LNCaP clone FGC (cell line): ENCODE data around the gene DIS3L2.
"Not testable (repeated sequence)": the region's sequence is repeated elsewhere in the genome, so short reads cannot be mapped to it uniquely, and the experiment has no call there.

Source experiments
- DNase-seq: peaks from one replicate; pipeline ENCODE4 v3.0.0-alpha.2; 2011; ENCODE audit warnings: low read depth
- H3K4me3 ChIP-seq: 2 replicates; pipeline ENCODE4 v1.5.1; 2011; ENCODE audit warnings: mild to moderate bottlenecking, low read depth, low read length, control low read depth
- CTCF ChIP-seq: IDR thresholded peaks from 2 replicates; pipeline ENCODE4 v1.5.1; 2012; ENCODE audit warnings: mild to moderate bottlenecking; ENCODE audit not compliant: control insufficient read depth, insufficient read depth; ENCODE audit errors: extremely low read depth

Gene DIS3L2

GRCh38 chr2:232304236-232304635, 342.7 kb downstream of the DIS3L2 start:
- H3K4me3 ChIP-seq, result no peak overlapping the region
- DNase-seq, result no peak
- TF ChIP-seq CTCF, result no peak

- TF ChIP-seq CTCF, result no peak
Observed at GRCh38 chr2:232306741-232307305, 345.3 kb downstream of the DIS3L2 start.

GRCh38 chr2:232307854-232308253, 346.3 kb downstream of the DIS3L2 start:
- TF ChIP-seq CTCF, result no peak
- DNase-seq, result no peak
- H3K4me3 ChIP-seq, result no peak overlapping the region

More at GRCh38 chr2:232306741-232307305, 345.3 kb downstream of the DIS3L2 start:
- no peak for DNase-seq
- no peak overlapping the region for H3K4me3 ChIP-seq

- H3K4me3 ChIP-seq, result no peak overlapping the region
- DNase-seq, result no peak
- no peak for TF ChIP-seq CTCF
Observed at GRCh38 chr2:232308986-232309385, 347.5 kb downstream of the DIS3L2 start.

GRCh38 chr2:232309592-232309991, 348.1 kb downstream of the DIS3L2 start:
- DNase-seq, result no peak
- no peak overlapping the region for H3K4me3 ChIP-seq
- TF ChIP-seq CTCF, result no peak

GRCh38 chr2:232310121-232310520, 348.6 kb downstream of the DIS3L2 start:
- no peak for TF ChIP-seq CTCF
- DNase-seq, result no peak
- no peak overlapping the region for H3K4me3 ChIP-seq

GRCh38 chr2:232310696-232311095, 349.2 kb downstream of the DIS3L2 start:
- H3K4me3 ChIP-seq, result no peak overlapping the region
- TF ChIP-seq CTCF, result no peak
- no peak for DNase-seq

- H3K4me3 ChIP-seq, DNase-seq: not testable (repeated sequence)
Observed at GRCh38 chr2:232313645-232314044, 352.1 kb downstream of the DIS3L2 start.
